ENCODE results near the gene ZNF471.
A peak's percentile ranks its signal among the peaks of the same experiment; 100 is the strongest.

The ZNF471 gene

DNA sequence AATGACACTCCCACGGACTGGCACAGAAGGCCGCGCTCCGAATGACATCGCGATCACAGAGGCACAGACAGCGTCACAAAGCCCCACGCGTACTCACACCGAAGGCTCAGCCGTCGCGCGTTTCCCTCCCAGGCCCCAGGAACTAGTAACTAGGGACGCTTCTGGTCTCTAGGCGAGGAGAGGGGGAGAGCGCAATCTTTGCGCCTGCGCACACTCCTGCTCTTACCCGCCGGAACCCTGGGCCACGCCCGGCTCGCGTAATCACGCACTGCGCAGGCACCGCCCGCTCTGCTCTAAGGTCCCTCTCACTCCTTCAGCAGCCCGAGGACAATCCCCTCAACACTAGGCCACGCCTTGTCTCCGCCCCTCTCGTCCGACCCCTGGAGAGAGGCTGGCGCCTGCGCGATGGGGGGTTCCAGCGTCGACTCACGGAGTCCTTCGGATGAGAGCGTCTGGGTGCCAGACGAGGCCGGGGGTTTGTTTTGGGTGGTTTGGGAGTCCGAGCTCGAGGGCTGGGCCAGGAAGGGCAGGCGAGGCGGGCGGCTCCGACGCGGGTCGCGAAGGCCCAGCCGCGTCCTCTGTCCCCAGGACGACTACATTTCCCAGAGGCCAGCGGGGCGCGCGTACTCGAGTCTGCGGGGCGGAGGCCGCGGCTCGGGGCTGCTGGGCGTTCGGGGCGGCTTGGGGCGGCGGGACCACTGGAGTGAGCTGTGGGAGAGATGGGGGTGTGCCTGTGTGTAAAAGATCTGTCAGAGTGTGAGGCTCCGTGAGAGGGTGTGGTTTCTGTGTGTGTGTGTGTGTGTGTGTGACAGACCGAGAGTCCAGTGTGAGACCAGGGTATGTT, at the start of gene ZNF471:
Gene ZNF471, plus strand, starts transcription at position 410 of the 844 bp plus-strand sequence. CDS start 3,717 bp downstream, outside the sequence.
- peak; percentile 98 for DNase-seq

DNA sequence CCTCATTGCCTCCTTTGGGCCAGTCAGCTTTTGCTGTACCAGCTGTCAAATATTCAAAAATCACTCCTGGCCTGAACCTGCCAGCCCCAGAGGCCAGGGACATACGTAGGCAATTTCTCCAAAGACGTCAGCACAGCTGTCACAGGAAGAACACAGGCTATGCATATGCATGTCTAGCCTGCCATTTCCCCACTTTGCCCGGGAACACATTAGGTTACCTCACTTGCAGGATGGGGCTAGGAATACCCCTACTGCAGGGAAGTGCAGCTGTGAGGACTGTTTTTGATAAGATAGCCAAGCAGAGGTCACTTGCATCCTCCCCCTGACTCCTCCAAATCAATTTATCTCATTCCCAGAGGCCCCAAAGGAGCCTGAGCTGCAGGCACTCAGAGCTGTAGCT, 33.3 kb upstream of the ZNF471 start:
- no peak for DNase-seq

DNA sequence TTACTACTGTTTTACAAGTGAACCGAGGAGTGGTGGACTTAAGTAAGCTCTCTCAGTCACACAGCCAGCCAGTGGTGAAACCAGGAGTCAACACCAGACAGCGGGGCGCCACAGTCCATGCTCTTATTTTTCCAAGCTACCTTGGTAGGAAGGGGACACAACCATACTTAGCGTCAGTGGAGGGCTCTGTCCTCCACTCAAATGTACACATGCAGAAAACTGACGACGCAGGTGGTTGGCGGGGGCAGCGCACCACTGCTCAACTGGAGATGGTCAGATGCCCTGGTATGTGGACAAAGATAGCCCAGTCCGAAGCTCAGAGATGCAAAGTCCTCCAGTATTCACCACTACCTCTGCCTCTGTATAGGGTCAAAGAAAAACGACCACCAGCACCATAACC, 31.6 kb upstream of the ZNF471 start:
- no peak for DNase-seq

DNA sequence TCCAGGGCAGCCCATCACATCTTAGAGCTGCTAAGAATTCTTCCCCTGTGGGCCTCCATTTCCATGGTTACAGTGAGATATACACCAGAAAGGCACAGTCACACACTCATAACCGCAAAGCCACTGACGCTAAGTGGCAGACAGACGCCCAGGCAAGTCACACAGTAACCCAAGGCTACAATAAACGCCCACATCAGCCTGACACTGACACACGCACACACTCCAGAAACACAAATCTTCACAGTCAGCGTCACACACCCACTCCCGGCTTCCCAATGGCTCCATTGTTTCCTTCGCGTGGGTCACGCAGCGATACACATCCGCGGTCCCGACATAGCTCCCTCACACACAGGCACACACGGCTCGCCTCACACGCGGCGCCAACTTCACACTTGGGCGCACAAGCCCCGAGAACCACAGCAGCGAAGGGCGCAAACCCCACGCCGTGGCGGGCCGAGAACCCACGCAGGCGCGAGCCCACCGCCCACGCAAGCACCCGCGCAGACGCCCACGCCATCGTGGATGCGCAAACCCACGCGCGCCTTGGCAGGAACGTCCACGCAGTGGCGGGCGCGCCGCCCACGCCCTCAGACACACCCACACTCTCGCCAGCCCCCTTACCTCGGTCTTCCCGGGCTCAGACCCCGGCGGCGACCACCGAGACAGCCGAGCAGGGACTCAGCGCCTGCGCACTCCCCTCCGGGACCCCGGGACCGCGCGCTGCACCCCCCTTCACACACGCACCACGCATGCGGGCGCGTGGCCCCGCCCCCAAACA, 30.8 kb upstream of the ZNF471 start, which contains the start of gene ZNF667:
Gene ZNF667, minus strand, starts transcription at position 695 of the 778 bp plus-strand sequence. CDS start 14,975 bp downstream, outside the sequence.
- DNase-seq, result peak; percentile 61

DNA sequence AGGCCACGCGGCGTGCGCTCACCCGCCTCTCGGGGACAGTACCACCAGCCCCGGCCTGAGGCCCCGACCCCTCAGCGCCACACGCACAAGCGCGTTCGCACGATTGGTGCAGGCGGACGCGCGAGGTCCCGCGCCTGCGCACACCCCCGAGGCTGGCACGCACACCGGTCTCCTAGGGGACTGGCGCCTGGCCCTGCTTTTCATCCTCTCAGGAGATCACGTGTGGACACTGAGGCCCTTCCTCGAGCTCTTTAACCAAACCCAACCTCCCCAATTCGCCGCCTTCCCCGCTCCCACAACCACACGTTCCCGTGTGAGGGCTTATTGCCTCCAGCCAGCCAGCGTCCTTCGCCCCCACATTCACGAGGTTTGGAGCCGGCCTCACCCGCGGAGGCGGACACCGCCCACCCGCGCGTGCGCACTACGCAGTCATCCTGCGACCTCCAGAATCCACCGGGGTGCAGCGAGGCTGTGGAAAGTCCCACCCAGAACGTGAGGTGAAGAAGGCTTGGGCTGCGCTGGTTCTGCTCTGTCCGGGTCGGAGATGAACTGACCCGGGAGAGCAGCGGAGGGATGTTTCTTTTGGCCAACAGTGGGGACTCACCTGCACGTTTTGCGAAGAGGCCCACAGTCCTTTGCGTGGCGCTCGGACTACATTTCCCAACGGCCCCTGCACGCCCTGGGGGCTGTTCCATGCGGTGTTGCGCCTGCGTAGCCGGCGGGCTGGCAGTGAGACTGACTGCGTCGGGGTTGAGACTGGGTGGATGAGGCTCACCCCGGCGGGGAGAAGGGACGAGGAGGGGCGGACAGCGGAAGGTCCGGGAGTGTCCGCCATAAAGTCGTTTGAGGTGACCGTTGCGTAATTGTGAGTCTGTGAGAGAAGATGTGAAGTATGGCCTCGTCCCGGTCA, 30.0 kb upstream of the ZNF471 start:
- DNase-seq, result peak; percentile 96

DNA sequence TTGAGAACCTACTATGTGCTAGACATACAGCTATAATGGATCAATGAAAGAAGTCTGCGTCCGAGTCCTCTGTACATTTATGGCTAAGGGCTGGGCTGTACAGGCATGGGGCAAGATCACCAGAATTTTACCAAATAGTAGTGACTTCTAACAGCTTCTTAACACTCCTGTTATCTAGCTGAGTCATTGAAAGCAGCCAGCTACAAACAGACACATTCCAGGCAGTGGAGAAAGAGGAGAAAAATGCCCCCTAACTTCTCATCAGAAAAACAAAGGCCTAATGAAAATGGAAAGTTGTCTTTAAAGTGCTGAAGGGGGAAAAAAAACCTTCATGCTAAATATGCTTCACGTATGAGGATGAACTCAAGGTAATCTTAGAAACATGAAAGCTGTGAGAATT, 16.3 kb upstream of the ZNF471 start:
- no peak for DNase-seq

DNA sequence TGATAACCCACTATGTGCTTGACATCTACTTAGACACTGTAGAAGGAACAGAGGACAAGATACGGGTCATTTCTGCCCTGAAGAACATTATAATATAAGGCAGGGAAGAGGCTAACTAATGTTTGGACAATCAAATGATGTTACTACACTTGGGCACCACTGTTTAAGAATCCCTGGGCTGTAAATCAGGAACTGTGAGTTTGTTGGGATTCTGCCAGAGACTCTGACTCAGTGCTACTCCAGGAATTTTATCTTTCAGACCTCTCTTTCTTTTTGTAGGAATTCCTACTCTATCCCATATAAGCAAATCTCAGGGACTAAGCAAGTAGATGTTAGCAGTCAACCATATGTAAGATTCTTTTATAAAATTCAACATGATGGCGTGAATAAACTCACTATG, 3.1 kb upstream of the ZNF471 start:
- no peak for DNase-seq

DNA sequence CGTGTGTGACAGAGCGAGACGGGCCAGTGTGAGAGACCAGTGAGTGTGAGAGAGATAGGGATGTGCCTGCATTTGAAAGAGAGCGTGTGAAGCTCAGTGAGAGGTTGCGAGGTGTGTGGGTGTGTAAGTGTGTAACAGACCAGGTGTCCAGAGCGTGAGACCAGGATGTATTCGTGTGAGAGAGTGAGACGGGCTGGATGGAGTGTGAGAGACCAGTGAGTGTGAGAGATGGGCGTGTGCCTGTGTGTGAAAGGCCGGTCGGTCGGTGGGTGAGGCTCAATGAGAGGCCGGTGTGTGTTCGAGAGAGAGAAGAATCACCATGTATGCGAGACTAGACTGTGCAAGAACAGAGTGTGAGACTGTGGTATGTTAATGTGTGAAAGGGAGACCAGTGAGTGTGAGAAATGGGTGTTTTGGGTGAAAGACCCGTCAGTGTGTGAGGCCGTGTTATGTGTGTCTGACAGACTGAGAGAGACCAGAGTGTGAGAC, 679 bp downstream of the ZNF471 start:
- DNase-seq, result peak; percentile 45

DNA sequence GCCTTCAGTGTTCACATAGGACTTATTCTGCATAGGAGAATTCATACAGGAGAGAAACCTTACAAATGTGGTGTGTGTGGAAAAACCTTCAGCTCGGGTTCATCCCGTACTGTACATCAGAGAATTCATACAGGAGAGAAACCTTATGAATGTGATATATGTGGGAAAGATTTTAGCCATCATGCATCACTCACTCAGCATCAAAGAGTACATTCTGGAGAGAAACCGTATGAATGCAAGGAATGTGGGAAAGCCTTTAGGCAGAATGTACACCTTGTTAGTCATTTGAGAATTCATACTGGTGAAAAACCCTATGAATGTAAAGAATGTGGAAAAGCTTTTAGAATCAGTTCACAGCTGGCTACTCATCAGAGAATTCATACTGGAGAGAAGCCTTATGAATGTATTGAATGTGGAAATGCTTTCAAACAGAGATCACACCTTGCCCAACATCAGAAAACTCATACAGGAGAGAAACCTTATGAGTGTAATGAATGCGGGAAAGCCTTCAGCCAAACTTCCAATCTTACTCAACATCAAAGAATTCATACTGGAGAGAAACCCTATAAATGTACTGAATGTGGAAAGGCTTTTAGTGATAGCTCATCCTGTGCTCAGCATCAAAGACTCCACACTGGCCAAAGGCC, 17.7 kb downstream of the ZNF471 start:
- no peak for DNase-seq

DNA sequence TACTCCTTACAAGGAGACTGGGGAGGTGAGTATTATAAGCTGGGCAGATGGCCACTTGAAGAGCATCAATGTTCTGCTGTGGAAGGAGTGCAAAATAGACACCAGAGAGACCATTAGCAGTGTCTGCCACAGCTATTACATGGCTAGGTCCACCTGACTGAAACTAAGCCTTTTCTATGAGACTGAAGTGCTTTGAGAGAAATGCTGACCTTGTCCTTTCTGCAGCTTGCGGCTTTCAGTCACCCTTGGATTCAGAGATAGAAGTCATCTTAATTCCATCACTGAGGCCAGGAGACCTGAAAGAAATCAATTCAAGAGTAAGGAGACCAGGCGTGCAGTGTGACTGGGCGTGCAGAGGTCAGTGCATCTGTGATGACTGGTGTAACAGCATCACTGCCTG, 29.8 kb downstream of the ZNF471 start:
- DNase-seq, result no peak

DNA sequence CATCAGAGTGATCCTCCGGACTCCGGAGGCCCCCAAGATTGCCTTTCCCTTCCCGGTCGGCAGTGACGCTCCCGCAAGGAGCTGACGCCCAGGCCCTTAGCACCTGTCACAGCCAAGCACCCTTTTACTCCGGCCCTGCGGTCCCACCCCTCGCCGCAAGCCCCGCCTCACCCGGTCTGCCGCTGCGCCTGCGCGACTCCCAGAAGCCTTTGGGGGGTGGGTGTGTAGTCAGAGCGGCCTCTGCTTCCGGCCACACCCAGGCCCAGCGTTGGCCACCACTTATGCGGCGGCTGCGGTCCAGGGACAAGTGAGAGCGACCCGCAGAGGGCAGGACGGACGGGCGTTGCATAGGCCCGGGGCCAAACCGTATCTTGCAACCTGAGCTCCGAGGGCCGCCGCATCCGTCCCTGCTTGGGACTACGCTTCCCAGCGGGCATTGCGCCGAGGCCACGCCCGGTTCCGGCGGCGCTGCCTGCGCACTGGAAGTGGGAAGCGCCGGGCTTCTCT, 30.7 kb downstream of the ZNF471 start:
- peak; percentile 88 for DNase-seq

DNA sequence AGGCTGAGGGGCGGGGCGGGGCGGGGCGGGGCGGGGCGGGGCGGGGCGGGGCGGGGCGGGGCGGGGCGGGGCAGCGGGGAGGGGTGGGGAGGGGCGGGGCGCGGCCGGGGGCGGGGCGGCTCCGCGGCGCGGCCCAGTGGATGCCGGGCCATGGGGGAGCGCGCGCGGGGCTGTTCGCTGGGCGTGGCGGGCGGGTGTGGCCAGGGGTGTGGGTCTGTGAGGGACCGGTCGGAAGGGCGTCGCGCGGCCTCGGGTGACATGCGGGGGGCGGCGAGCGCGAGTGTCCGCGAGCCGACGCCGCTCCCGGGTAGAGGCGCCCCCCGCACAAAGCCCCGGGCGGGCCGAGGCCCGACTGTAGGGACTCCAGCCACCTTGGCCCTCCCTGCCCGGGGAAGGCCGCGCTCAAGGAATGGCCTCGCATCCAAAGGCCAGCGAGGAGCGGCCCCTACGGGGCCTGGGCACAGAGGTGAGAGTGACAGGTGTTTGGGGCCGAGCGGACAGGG, 31.2 kb downstream of the ZNF471 start, which contains the start of gene ZFP28:
Gene ZFP28, plus strand, starts transcription at position 188 of the 503 bp plus-strand sequence. Its CDS starts 71 bp downstream, at position 259.
- DNase-seq, result peak; percentile 61

DNA sequence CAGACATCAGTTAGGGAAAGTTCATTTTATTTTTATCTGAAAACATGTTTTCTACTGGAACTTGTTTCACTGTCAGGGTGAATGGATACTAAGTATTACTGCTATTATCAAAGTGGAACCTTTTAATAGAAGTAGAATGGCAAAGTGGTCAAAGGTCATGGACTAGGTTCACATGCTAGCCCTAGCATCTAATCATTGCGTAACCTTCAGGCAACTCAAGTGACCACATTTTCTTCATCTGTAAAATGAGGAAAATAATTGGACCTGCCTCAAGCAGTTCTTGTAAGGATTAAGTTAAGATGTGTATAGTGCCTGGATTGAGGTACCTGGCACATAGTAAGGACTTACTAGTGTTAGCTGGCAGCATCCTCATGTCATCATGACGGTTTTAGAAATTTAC, 36.1 kb downstream of the ZNF471 start:
- DNase-seq, result no peak

DNA sequence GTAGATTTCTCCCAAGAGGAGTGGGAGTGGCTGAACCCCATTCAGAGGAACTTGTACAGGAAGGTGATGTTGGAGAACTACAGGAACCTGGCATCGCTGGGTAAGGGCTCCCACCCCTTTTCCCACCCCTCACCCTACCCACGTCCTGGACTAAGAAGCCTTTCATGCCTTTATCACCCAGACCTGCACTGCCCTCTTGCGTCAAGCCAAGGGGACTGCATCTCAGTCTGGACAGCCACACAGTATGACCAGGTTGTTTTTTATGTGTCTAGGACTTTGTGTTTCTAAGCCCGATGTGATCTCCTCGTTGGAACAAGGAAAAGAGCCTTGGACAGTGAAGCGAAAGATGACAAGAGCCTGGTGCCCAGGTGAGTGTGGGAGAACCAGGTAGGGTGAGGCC, 39.9 kb downstream of the ZNF471 start:
- DNase-seq, result no peak

DNA sequence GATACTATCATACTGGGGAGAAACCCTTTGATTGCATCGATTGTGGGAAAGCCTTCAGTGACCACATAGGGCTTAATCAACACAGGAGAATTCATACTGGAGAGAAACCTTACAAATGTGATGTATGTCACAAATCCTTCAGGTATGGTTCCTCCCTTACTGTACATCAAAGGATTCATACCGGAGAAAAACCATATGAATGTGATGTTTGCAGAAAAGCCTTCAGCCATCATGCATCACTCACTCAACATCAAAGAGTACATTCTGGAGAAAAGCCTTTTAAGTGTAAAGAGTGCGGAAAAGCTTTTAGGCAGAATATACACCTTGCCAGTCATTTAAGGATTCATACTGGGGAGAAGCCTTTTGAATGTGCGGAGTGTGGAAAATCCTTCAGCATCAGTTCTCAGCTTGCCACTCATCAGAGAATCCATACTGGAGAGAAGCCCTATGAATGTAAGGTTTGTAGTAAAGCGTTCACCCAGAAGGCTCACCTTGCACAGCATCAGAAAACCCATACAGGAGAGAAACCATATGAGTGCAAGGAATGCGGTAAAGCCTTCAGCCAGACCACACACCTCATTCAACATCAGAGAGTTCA, 46.7 kb downstream of the ZNF471 start:
- DNase-seq, result no peak

DNA sequence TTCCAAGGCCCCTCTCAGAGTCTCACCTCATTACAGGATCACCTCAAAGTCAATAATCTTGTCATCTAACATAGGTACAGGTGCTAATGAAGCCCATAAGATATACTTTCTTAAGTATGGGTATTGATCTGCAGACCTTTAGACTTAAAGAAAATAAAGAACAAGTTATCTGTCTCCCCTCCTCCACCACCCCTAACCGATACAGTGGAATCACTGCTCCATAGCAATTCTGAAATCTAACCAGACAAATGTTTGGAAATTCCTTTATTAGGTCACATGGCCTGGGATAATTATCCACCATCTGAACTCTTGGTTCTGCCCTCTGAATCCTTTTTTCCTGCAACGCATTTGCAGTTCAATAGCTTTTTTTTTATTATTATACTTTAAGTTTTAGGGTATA, 55.1 kb downstream of the ZNF471 start:
- no peak for DNase-seq

DNA sequence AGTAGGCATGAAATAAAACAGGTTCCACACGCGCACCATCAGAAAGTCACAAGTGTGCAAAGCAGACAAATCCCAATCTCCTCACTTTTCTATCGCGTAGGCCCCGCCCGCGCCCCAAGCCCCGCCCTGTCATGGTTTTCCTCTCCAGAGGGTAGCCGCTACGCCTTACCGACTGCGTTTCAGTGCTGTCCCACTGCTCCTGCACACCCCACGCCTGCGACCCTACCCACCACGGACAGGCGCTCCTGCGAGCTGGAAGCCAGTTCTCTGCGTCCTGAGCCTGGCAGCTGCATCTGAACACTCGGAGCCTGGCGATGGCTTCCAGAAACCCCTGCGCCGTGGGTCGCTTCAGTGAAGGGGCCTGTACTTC, 59.2 kb downstream of the ZNF471 start:
- peak; percentile 72 for DNase-seq

DNA sequence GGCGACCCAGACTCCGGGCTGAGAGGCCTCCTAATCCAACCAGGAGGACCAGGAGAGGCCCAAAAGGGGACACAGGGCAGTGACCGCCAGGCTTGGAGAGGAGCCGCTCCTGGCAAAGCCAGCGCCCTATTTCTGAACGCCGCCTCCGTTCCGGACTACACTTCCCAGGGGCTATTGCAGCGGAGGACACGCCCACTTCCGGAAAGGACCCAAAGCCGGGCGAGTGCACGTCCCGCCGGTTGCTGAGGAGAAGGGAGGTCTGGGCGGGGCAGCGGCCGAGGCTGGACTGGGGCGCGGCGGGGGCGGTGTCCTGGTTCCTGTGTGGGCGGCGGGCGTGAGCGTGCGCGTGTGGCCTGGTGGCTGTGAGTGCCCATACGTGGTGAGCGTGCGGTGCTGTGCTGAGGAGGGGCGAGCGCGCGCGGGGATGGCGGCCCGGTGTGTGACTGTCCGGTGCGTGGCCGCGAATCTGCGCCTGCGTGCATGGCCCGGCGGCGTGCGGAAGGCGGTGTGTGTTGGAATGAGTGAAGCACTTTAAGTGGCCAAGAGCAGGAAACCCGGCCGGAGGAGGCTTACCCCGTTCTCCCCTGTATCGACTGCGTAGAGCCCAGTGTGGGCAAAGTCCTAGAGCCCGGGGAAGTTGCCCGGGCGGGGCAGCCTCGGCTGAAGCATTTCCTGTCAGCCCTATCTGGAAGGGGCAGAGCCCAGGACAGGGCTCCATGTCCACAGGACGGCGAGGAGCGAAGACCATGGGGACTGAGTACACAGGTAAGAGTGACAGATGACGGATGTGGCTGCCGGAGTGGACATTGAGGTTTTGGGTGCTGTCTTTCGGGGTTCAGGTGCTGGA, 59.8 kb downstream of the ZNF471 start, which contains the start of gene ZNF470:
Gene ZNF470, plus strand, starts transcription at position 195 of the 847 bp plus-strand sequence. CDS start 2,844 bp downstream, outside the sequence.
- DNase-seq, result peak; percentile 78

DNA sequence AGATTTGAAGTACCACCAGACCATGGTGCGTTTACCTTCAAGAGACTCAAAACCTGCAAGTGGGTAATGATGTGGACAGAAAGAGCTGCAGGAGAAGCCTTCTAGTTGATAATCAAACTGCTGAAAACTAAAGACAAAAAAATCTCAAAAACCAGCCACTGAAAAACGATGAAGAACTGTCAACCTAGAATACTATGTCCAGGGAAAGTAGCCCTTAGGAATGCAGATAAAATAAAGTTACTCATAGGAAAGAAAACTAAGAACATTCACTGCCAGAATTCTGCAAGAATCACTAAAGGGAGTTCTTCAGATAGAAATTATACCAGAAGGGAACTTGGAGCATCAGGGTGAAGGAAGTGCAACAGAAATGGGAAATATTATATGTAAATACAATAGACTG, 64.9 kb downstream of the ZNF471 start:
- no peak for DNase-seq

DNA sequence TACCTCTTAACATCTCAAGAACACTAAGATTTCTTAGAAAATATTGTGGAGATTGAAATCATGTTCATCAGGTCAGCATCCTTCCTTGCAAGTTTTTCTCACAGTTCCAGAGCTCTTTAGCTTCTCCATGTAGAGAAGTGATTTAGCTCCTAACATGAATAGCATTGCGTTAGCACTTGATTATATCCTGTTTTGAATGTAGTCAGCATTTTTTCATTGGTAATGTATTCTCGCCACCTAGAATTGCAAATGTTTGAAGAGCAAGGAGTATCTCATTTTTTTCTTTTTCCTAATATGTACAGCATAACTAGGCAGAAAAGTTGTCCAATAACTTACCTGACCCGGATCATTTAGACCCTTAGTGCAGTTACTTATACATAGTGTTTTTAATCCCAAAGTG, 66.3 kb downstream of the ZNF471 start:
- DNase-seq, result no peak

Measured in KG1 (cell line).